ENCODE results near the gene ZFHX3. TPM values are rescaled to one million over a fixed set of nuclear protein-coding genes. Genes with fewer than 3 reads are reported as not detected.
"Not testable (repeated sequence)": the region's sequence is repeated elsewhere in the genome, so short reads cannot be mapped to it uniquely, and the experiment has no call there.

The ZFHX3 gene
- 10 to 100 TPM; 12.5 to 18.0 TPM for total RNA-seq
- long read RNA-seq, partial matches to known transcripts = 2 of 10 reads
- long read RNA-seq, other reads (novel, unspliced or antisense) = 8 of 10 reads

- intact Hi-C loops (cut with DNase I, micrococcal nuclease) = no loop called here
- ATAC-seq = peak; percentile 71
- DNase-seq = peak; percentile 78 to 83
Observed at GRCh38 chr16:73047536-73048291, at the start of gene ZFHX3. Gene ZFHX3 (minus strand): TSS chr16:73048128. CDS start chr16:72960145, 87,983 bp downstream.

- DNase-seq (no peak), ATAC-seq (no peak)
- intact Hi-C loops (cut with DNase I, micrococcal nuclease) = no loop called here
Observed at GRCh38 chr16:73096510-73096909, 48.6 kb upstream of the ZFHX3 start.

GRCh38 chr16:73095885-73096421 lies 48.0 kb upstream of the ZFHX3 start:
- peak; percentile 21 for ATAC-seq
- intact Hi-C loops (cut with DNase I, micrococcal nuclease) = no loop called here
- DNase-seq = no peak

GRCh38 chr16:73095142-73095820 lies 47.4 kb upstream of the ZFHX3 start:
- ATAC-seq = no peak
- intact Hi-C loops (cut with DNase I, micrococcal nuclease) = no loop called here
- DNase-seq = no peak

- no peak for ATAC-seq
- intact Hi-C loops (cut with DNase I, micrococcal nuclease) = no loop called here
- no peak for DNase-seq
Observed at GRCh38 chr16:73094371-73094770, 46.4 kb upstream of the ZFHX3 start.

GRCh38 chr16:73093146-73094144 lies 45.5 kb upstream of the ZFHX3 start:
- intact Hi-C loops (cut with DNase I, micrococcal nuclease) = no loop called here
- DNase-seq (no peak), ATAC-seq (no peak)

GRCh38 chr16:73092236-73092781 lies 44.4 kb upstream of the ZFHX3 start:
- intact Hi-C loops (cut with DNase I, micrococcal nuclease) = no loop called here
- DNase-seq = no peak
- no peak for ATAC-seq

- intact Hi-C loops (cut with DNase I, micrococcal nuclease) = no loop called here
- no peak for ATAC-seq
- no peak for DNase-seq
Observed at GRCh38 chr16:73091174-73091573, 43.2 kb upstream of the ZFHX3 start.

GRCh38 chr16:73089420-73089819 lies 41.5 kb upstream of the ZFHX3 start:
- intact Hi-C loops (cut with DNase I, micrococcal nuclease) = no loop called here
- ATAC-seq (no peak), DNase-seq (no peak)

- ATAC-seq = no peak
- intact Hi-C loops (cut with DNase I, micrococcal nuclease) = no loop called here
- DNase-seq = no peak
Observed at GRCh38 chr16:73086108-73086507, 38.2 kb upstream of the ZFHX3 start.

GRCh38 chr16:73083271-73083670 lies 35.3 kb upstream of the ZFHX3 start:
- intact Hi-C loops (cut with DNase I, micrococcal nuclease) = no loop called here
- ATAC-seq (no peak), DNase-seq (no peak)

- ATAC-seq; intact Hi-C loops (cut with DNase I, micrococcal nuclease): not testable (repeated sequence)
- DNase-seq = peak in 1 of 2 donors; percentile 3
Observed at GRCh38 chr16:73082634-73083051, 34.7 kb upstream of the ZFHX3 start.

GRCh38 chr16:73080931-73081330 lies 33.0 kb upstream of the ZFHX3 start:
- intact Hi-C loops (cut with DNase I, micrococcal nuclease) = no loop called here
- ATAC-seq = no peak
- no peak for DNase-seq

- intact Hi-C loops (cut with DNase I, micrococcal nuclease) = no loop called here
- ATAC-seq = no peak
- no peak for DNase-seq
Observed at GRCh38 chr16:73076324-73076810, 28.4 kb upstream of the ZFHX3 start.

- no peak for DNase-seq
- intact Hi-C loops (cut with DNase I, micrococcal nuclease) = no loop called here
- ATAC-seq = no peak
Observed at GRCh38 chr16:73074382-73074781, 26.5 kb upstream of the ZFHX3 start.

GRCh38 chr16:73072051-73072450 lies 24.1 kb upstream of the ZFHX3 start:
- intact Hi-C loops (cut with DNase I, micrococcal nuclease); ATAC-seq; DNase-seq: not testable (repeated sequence)

GRCh38 chr16:73071131-73071940 lies 23.4 kb upstream of the ZFHX3 start:
- ATAC-seq = peak; percentile 58
- intact Hi-C loops (cut with DNase I, micrococcal nuclease) = no loop called here
- peak; percentile 77 to 79 for DNase-seq
